Right atrium auricular region (tissue), 2 donors: ENCODE results near the gene TMEM11. TPM values are rescaled to one million over a fixed set of nuclear protein-coding genes. Genes with fewer than 3 reads are reported as not detected.

Experiments
- DNase-seq: peaks from one replicate; pipeline ENCODE4 v3.0.0-alpha.2; 2019; ENCODE audit warnings: low spot score
- H3K27ac ChIP-seq, 2 donors: fragments of 200-600 bp; sonication (generic); 1 replicate in 1 of 2; 2 replicates in 1 of 2; pipeline ENCODE4 v1.5.1; 2016 to 2019
- H3K27me3 ChIP-seq, 2 donors: fragments of 200-600 bp; sonication (generic); one replicate each; pipeline versions ENCODE4 v1.5.1 to v1.6.0; 2017 to 2019
- H3K36me3 ChIP-seq: fragments of 200-600 bp; sonication (generic); one replicate; pipeline ENCODE4 v1.5.1; 2016
- H3K4me1 ChIP-seq, 2 donors: fragments of 200-600 bp; sonication (generic); one replicate each; pipeline versions ENCODE4 v1.5.1 to v1.6.0; 2017 to 2019
- H3K4me3 ChIP-seq, 2 donors: fragments of 200-600 bp; sonication (generic); 1 replicate in 1 of 2; 2 replicates in 1 of 2; pipeline ENCODE4 v1.5.1; 2017 to 2019; ENCODE audit warnings: mild to moderate bottlenecking in 1 of 2, moderate library complexity in 1 of 2
- H3K9me3 ChIP-seq, 2 donors: fragments of 200-600 bp; sonication (generic); one replicate each; pipeline ENCODE4 v1.5.1; 2019
- total RNA-seq, 2 donors: library from RNA; depleted of rRNA; stranded (reverse); fragments of >200 nt; gene quantifications; one replicate each; pipeline ENCODE4 v1.1.0, GENCODE V29; 2016
- TF ChIP-seq, protein P1 (sequence below), 2 donors: fragments of 200-600 bp; sonication (generic); IDR thresholded peaks; one replicate each; pipeline ENCODE4 v1.5.1; 2019; ENCODE audit warnings: antibody characterized with exemption in 2 of 2

The TMEM11 gene
- total RNA-seq, 2 donors from 2014 or later = 25.5 to 27.2 TPM

DNA sequence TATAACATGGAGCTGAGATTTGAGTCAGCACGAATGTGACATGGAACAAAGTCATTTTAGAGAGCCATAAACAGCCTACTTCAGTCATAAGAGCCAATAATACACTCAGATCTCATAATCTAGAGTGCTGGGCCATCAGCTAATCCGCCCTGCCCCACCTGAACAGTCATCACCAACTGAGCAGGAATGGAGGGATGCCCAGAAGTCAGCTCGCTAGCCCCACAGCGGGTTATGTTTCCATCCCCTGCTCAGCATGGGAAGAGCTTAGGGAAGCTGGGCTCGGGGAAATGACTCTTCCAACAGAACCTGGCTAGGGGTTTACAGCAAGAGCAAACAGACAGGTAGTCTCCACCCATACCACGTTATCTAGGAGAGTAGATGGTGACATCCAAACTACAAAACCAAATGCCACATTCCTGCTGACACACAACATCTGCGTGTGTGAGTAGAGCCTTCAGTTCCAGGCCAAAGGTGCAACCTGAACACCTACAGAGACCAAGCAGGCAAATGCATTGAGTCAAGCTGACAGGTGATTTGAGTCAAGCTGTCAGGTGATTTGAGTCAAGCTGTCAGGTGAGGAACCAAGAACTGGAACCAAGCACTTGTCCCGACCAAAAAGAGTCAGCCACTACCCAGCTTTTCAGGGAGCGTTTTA is 2.0 kb downstream of the TMEM11 start:
- Histone ChIP-seq H3K36me3 (peaks cover 4% of the 10 kb centered on the region), H3K9me3 (no peaks in the 10 kb centered on the region), H3K4me1 (peaks cover 0 to 69% of the 10 kb centered on the region in 2 donors), H3K27me3 (no peaks in the 10 kb centered on the region), H3K27ac (no peak overlapping the region), H3K4me3 (no peak overlapping the region)
- DNase-seq = no peak
- TF ChIP-seq, protein P1, sequence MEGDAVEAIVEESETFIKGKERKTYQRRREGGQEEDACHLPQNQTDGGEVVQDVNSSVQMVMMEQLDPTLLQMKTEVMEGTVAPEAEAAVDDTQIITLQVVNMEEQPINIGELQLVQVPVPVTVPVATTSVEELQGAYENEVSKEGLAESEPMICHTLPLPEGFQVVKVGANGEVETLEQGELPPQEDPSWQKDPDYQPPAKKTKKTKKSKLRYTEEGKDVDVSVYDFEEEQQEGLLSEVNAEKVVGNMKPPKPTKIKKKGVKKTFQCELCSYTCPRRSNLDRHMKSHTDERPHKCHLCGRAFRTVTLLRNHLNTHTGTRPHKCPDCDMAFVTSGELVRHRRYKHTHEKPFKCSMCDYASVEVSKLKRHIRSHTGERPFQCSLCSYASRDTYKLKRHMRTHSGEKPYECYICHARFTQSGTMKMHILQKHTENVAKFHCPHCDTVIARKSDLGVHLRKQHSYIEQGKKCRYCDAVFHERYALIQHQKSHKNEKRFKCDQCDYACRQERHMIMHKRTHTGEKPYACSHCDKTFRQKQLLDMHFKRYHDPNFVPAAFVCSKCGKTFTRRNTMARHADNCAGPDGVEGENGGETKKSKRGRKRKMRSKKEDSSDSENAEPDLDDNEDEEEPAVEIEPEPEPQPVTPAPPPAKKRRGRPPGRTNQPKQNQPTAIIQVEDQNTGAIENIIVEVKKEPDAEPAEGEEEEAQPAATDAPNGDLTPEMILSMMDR (IDR thresholded peaks at IDR 0.05) = no peak

- Histone ChIP-seq H3K27me3 (no peaks in the 10 kb centered on the region), H3K4me1 (peaks cover 0 to 68% of the 10 kb centered on the region in 2 donors), H3K27ac (peak overlapping the region; percentile 58 to 59), H3K9me3 (no peaks in the 10 kb centered on the region), H3K4me3 (no peak overlapping the region), H3K36me3 (peaks cover 4% of the 10 kb centered on the region)
- TF ChIP-seq, protein P1 (IDR thresholded peaks at IDR 0.05) = no peak
- no peak for DNase-seq
These were observed 3.4 kb downstream of the TMEM11 start for GRCh38 chr17:21210411-21211076.

DNA sequence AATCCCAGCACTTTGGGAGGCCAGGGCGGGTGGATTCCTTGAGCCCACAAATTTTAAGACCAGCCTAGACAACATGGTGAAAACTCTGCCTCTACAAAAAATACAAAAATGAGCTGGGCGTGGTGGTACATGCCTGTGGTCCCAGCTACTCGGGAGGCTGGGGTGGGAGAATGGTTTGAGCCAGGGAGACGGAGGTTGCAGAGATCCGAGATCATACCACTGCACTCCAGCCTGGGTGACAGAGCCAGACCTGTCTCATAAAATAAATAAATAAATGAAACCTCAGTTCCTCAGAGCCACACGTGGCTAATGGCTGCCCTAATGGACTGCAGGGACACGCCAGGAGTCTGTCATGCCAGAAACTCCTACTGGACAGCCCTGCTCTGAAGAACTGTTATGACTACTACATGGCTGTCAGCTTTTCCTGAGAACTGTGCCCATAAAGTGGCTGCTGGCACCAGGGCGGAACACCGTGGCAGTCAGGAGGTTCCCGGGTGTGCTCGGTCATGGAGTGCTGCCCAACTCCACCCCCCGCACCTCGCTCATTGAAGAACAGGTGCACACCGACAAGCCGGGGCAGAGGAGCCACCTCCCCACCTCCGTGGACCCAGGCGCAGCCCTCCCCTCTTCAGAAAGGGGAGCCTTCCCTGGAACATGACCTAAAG is 4.3 kb downstream of the TMEM11 start:
- Histone ChIP-seq H3K9me3 (no peaks in the 10 kb centered on the region), H3K4me1 (peaks cover 0 to 68% of the 10 kb centered on the region in 2 donors), H3K36me3 (peaks cover 4% of the 10 kb centered on the region), H3K27me3 (no peaks in the 10 kb centered on the region), H3K27ac (peak overlapping the region; percentile 58 to 67), H3K4me3 (no peak overlapping the region)
- TF ChIP-seq, protein P1 (IDR thresholded peaks at IDR 0.05) = no peak
- DNase-seq = no peak

DNA sequence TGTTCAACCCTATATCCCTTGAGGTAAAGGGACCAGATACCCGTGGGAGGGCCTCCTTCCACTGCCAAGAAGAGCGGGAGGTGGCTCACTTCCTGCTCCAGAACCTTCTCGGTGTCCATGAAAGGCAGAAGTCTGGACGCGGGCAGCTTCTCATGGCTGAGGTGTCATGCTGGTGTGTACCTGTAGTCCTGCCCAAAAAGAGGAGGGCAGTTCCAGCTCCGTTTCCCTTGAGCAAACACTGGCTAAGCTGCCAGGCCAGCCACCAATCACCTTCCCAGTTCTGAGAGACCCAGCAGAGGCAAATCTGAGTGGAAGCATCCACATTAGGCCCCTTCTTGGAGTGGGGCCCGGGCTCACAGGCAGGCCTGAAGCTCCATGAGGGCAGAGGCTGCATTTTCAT is 5.6 kb downstream of the TMEM11 start:
- TF ChIP-seq, protein P1 (IDR thresholded peaks at IDR 0.05) = no peak
- Histone ChIP-seq H3K27me3 (no peaks in the 10 kb centered on the region), H3K4me3 (no peak overlapping the region), H3K9me3 (no peaks in the 10 kb centered on the region), H3K36me3 (peaks cover 4% of the 10 kb centered on the region), H3K4me1 (peaks cover 0 to 72% of the 10 kb centered on the region in 2 donors), H3K27ac (peak overlapping the region; percentile 58 to 67)
- DNase-seq = no peak

- H3K9me3 ChIP-seq = no peaks in the 10 kb centered on the region
- DNase-seq = no peak
- H3K4me1 ChIP-seq = peaks cover 0 to 63% of the 10 kb centered on the region in 2 donors
- H3K36me3 ChIP-seq = peaks cover 2% of the 10 kb centered on the region
- H3K4me3 ChIP-seq = no peak overlapping the region
- peak overlapping the region in 1 of 2 donors; percentile 11 for H3K27ac ChIP-seq
- TF ChIP-seq, protein P1 (IDR thresholded peaks at IDR 0.05) = no peak
- H3K27me3 ChIP-seq = no peaks in the 10 kb centered on the region
These were observed 9.0 kb downstream of the TMEM11 start for GRCh38 chr17:21204935-21205334.
